Hematopoietic multipotent progenitor cell treated with erythropoietin and hydrocortisone succinate and interleukin-3 and kit ligand, for 8 days (in vitro differentiated cells): Measurements from ENCODE around the gene ZDHHC5.
A peak's percentile ranks its signal among the peaks of the same experiment; 100 is the strongest.

Experiments
- DNase-seq: peaks from one replicate; pipeline ENCODE4 v3.0.0-alpha.2; 2015

The ZDHHC5 gene

DNA sequence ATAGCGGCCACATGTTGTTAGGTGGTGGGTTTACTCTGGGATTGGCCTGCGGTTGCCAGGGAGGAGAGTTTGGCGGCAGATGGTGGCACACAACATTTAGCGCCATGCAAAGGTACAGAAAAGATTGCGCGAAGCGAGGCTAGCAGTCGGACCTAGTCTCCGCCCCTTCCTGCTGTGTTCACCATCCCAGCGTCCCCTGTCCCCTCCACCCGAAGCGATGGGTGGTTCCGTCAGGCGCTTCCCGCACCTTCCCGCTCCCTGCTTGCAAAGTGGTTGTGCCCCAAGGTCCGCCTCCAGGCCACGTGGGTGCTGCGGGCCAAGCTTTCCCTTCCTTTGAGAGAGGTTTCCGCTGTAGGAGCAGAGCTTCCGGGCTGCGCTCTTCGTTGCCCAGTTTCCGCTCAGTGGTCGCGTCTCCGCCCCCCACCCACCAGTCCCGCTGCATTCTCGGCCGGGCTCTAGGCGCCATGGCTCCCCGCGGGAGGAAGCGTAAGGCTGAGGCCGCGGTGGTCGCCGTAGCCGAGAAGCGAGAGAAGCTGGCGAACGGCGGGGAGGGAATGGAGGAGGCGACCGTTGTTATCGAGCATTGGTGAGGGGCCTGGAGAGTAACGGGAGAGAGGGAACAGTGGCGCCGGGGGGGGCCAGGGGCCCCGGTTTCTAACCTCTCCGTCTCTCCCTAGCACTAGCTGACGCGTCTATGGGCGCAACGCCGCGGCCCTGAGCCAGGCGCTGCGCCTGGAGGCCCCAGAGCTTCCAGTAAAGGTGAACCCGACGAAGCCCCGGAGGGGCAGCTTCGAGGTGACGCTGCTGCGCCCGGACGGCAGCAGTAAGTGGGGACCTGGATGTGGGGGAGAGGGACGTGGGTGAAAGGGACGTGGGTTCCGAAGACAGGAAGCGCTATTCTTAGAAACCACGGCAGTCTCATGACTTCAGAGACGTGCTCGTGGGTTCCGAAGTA lies 73.5 kb downstream of the ZDHHC5 start, which contains the start of gene SELENOH:
Gene SELENOH, plus strand, starts transcription at position 360 of the 955 bp plus-strand sequence. Its CDS starts 105 bp downstream, at position 465.
- peak; percentile 98 for DNase-seq

DNA sequence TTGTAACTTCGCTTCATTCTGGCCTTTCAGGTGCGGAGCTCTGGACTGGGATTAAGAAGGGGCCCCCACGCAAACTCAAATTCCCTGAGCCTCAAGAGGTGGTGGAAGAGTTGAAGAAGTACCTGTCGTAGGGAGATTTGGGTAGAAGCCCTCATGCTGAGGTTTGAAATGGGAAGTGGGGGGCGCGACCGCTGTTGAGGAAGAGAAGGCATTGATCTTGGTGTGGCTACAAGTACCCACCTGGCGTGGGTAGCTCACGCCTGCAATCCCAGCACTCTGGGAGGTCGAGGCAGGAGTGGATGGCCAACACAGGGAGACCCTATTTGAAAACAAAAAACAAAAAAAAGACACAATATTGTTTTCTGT lies 74.2 kb downstream of the ZDHHC5 start:
- no peak for DNase-seq

DNA sequence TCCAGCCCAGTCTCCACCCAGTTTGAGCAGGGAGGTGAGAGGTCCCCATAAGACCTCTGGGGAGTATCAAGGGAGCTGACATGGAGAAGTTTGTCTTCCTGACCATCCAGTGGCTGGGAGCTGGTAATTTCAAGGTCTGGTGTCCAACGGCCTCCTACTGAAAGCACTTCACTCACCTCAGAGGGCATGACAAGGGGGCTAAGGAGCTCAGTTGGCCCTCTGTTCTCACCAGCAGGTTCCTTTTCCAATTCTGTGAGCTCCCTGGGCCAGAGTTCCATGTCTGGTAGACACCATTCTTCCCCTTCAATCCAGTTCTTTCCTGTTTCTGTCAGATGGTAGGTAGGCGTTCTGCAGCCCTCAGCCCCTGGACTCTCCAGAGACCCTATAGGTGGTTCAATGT lies 76.4 kb downstream of the ZDHHC5 start:
- DNase-seq, result no peak

DNA sequence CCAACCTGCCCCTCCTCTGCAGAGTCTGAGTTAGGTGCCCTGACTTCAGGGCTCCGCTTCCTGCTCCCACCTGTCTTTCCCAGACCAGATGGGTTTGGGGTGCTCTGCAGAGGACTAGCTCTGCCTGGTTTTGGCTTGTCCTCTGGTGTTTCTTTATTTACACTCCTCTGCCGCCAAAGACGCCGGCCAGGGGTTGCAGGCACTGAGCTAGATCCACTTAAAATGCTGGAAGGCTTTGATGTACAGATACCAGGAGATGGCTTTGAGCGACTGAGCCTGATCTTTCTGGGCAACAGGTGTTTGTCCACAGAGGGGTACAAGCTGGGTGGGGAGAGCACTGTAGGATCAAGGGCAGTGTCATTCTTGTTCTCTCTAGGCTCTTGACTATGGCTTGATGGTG lies 77.3 kb downstream of the ZDHHC5 start:
- no peak for DNase-seq

DNA sequence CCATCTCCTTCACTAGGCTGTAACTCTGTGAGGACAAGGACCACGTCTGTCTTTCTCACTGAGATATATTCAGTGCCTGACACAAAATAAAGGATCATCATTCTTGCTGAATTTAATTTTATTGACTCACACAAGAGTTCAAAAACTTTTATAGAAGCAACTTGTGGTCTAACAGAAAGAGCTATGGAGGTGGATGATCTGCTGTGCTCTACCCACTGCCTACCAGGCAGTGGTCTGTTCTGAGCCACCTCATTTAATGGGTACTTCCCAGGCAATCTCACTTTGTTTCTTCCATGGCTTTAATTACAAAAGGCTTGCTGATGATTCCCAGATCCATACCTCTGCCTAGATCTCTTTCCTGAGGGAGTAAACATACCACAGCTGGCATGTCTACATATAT lies 79.0 kb downstream of the ZDHHC5 start:
- DNase-seq, result no peak
